ENCODE measurements around the gene VASP. TPM values are rescaled to one million over a fixed set of nuclear protein-coding genes. Genes with fewer than 3 reads are reported as not detected.
"Not testable (repeated sequence)": the region's sequence is repeated elsewhere in the genome, so short reads cannot be mapped to it uniquely, and the experiment has no call there.

The VASP gene
- total RNA-seq, 4 donors from 2014 or later = 52.7 to 68.9 (median 56.5) TPM

GRCh38 chr19:45507872-45508416 is 665 bp downstream of the VASP start:
- 0 to 2% methylated on average over 19 to 21 of the region's 22 CpGs for WGBS, 2 donors
- intact Hi-C loops (cut with DNase I; ENCODE audit: low total_unique reads) = no loop called here
- H3K4me3 ChIP-seq (ENCODE audit: low read depth, poor library complexity, severe bottlenecking) = peak overlapping the region; percentile 90
- DNase-seq (ENCODE audit: low spot score in 2 of 2) = peak in 1 of 2 donors; percentile 91
- TF ChIP-seq CTCF (IDR thresholded peaks at IDR 0.05) (no peak), POLR2A (IDR thresholded peaks at IDR 0.05) (no peak)

- intact Hi-C loops (cut with DNase I; ENCODE audit: low total_unique reads) = no loop called here
- DNase-seq (ENCODE audit: low spot score in 2 of 2) = peak in 1 of 2 donors; percentile 89
- H3K4me3 ChIP-seq (ENCODE audit: low read depth, poor library complexity, severe bottlenecking) = peak overlapping the region; percentile 90
- WGBS, 2 donors = 2 to 3% methylated on average over 9 to 15 of the region's 26 CpGs
- TF ChIP-seq POLR2A (IDR thresholded peaks at IDR 0.05) (no peak), CTCF (IDR thresholded peaks at IDR 0.05) (no peak)
Observed at GRCh38 chr19:45508417-45508860, 1.2 kb downstream of the VASP start.

- TF ChIP-seq CTCF (IDR thresholded peaks at IDR 0.05) (no peak), POLR2A (IDR thresholded peaks at IDR 0.05) (no peak)
- peak; percentile 60 to 95 for DNase-seq (ENCODE audit: low spot score in 2 of 2)
- intact Hi-C loops (cut with DNase I; ENCODE audit: low total_unique reads) = no loop called here
- 2 to 5% methylated on average over 25 to 28 of the region's 28 CpGs for WGBS, 2 donors
- peak overlapping the region; percentile 90 for H3K4me3 ChIP-seq (ENCODE audit: low read depth, poor library complexity, severe bottlenecking)
Observed at GRCh38 chr19:45508861-45509691, 1.8 kb downstream of the VASP start.

- intact Hi-C loops (cut with DNase I; ENCODE audit: low total_unique reads) = no loop called here
- TF ChIP-seq POLR2A (IDR thresholded peaks at IDR 0.05) (no peak), CTCF (IDR thresholded peaks at IDR 0.05) (no peak)
- no peak for DNase-seq (ENCODE audit: low spot score in 2 of 2)
- no peak overlapping the region for H3K4me3 ChIP-seq (ENCODE audit: low read depth, poor library complexity, severe bottlenecking)
- 15 to 16% methylated on average over 3 of the region's 3 CpGs for WGBS, 2 donors
Observed at GRCh38 chr19:45509692-45510015, 2.4 kb downstream of the VASP start.

- WGBS, 2 donors = 79 to 83% methylated on average over 11 of the region's 11 CpGs
- intact Hi-C loops (cut with DNase I; ENCODE audit: low total_unique reads); DNase-seq (ENCODE audit: low spot score in 2 of 2); H3K4me3 ChIP-seq (ENCODE audit: low read depth, poor library complexity, severe bottlenecking): not testable (repeated sequence)
Observed at GRCh38 chr19:45510352-45510751, 3.1 kb downstream of the VASP start.

GRCh38 chr19:45511074-45511473 is 3.8 kb downstream of the VASP start:
- 88 to 96% methylated on average over 5 of the region's 5 CpGs for WGBS, 2 donors

More at GRCh38 chr19:45511074-45511473, 3.8 kb downstream of the VASP start:
- no peak for DNase-seq (ENCODE audit: low spot score in 2 of 2)
- no peak for TF ChIP-seq CTCF (IDR thresholded peaks at IDR 0.05)
- no peak for TF ChIP-seq POLR2A (IDR thresholded peaks at IDR 0.05)
- H3K4me3 ChIP-seq (ENCODE audit: low read depth, poor library complexity, severe bottlenecking) = no peak overlapping the region
- intact Hi-C loops (cut with DNase I; ENCODE audit: low total_unique reads) = no loop called here

Measured in lower leg skin (tissue), 4 donors.